ENCODE data around the gene RFX5.
A peak's percentile ranks its signal among the peaks of the same experiment; 100 is the strongest.
"Not testable (repeated sequence)": the region's sequence is repeated elsewhere in the genome, so short reads cannot be mapped to it uniquely, and the experiment has no call there.

The RFX5 gene

DNA sequence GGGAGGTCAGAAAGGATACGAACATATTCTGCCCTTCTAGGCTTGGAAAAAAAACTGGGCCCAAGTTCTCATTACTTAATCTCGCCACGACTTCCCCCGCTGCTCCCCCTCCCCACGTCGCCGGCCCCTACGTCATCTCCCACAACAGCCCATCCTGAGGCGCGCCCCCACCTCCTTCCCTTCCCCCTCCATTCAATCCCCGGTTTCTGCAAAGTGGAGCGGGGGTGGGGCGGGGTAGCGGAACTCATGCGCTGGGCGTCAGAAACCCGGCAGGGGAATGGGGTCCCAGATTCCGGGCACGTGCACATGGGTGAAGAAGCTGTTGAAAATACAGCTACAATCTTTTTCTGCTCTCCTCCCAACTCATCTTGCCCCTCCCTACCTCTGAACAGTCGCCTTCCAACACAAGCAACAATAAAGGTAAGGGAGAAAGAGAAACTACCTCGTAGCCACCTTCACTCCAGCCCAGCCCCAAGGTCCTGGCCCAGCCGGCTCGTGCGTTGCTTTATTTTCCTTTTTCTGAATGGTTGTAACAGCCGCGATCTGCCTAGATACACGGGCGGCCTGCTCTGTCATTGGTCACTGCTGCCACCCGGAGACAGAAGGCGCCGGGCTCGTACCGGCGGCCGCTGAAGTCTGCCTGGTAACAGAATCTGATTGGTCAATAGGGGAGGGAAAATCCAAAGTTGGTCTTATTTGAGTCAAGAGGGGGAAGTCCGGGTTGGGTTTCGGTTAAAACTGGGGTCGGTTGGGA is at the start of gene RFX5:
RFX5 (minus strand) TSS at position 484 of the 754 bp plus-strand sequence. CDS start 932 bp downstream, outside the sequence.
- DNase-seq = peak; percentile 99

DNA sequence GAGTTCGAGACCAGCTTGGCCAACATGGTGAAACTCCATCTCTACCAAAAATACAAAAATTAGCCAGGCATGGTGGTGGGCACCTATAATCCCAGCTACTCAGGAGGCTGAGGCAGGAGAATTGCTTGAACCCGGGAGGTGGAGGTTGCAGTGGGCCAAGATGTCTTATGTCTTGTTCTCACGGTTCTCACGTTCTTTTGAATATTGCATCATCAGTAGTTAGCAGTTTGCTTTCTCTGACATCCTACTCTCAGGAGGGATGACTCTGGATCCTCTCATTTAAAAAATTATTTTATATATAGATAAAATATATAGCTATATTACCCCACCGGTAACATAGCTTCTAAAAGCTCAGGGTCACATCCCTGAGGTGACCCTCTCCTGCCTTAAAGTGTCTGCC is 49.2 kb upstream of the RFX5 start:
- DNase-seq = not testable (repeated sequence)

DNA sequence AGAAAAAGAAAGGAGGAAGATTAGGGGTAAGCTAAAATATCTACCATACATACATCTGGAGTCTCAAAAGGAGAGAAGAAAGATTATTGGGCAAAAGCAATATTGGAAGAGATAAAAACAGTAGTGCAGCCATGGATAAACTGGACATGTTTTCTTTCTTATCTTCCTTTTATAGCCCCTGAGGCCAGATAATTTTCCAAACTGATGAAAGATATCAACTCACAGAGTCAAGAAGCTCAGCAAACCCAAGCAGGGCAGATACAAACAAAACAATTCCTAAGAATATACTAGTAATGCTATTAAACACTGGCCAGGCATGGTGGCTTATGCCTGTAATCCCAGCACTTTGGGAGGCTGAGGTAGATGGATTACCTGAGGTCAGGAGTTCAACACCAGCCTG is 46.5 kb upstream of the RFX5 start:
- DNase-seq = no peak

DNA sequence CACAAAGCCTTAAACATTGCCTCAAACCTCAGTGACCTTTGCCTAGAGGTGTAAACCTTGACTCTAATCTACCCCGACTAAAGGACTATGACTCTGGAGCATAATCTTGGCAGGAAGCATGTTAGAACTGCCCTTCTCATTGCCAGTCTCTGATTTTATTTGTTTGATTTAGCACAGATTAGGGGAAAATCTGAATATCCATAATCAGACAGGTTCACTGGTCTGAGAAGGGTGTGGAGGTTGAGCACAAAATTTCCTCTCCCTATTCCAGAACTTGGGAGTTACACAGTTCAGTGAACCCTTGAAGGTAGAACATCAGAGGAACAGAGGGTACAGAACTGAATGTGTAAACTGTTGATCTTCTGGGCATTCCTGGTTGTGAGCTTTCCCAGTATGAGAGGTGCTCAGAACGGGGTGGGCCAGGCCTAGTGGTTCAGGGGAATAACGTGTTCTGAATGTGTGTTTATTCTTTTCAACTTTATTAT is 44.1 kb upstream of the RFX5 start:
- DNase-seq = no peak

GRCh38 chr1:151390221-151391078 is 43.4 kb upstream of the RFX5 start:
- DNase-seq = not testable (repeated sequence)

DNA sequence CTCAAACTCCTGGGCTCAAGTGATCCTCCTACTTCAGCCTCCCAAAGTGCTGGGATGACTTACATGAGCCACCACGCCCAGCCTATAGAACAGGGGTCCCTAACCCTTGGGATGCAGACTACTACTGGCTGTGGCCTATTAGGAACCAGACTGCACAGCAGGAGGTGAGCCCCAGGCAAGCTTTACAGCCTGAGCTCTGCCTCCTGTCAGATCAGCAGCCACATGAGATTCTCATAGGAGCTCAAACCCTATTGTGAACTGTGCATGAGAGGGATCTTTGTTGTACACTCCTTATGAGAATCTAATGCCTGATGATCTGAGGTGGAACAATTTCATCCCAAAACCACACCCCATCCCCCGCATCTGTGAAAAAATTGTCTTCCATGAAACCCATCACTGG is 39.0 kb upstream of the RFX5 start:
- no peak for DNase-seq

DNA sequence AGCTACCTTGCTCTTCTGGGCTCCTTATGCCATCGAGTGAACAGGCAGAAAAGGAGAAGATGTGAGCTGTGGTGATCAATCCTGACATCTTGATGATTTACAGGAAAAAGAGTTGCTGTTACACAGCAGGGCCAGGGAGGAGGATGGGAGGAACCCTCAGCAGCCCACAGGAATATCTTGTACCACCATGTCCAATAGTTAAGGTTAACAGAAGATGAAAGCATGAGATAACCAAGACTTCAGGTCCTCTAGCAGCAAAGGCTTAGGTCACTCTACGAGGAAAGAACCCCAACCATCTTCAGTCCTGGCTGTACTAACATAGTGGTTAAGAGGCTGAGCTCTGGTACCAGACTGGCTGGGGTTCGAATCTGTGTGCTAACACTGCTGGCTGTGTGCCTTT is 37.5 kb upstream of the RFX5 start:
- no peak for DNase-seq

- DNase-seq = no peak
Observed at GRCh38 chr1:151377150-151377884, 30.3 kb upstream of the RFX5 start.

- no peak for DNase-seq
Observed at GRCh38 chr1:151373196-151373595, 26.1 kb upstream of the RFX5 start.

- DNase-seq = peak; percentile 76
Observed at GRCh38 chr1:151372058-151372934, 25.2 kb upstream of the RFX5 start, which contains the start of gene SELENBP1. TSS of gene SELENBP1 (minus strand) at chr1:151372705. CDS start at chr1:151372641, 64 bp downstream.

GRCh38 chr1:151371370-151372057 is 24.5 kb upstream of the RFX5 start:
- peak; percentile 44 for DNase-seq

DNA sequence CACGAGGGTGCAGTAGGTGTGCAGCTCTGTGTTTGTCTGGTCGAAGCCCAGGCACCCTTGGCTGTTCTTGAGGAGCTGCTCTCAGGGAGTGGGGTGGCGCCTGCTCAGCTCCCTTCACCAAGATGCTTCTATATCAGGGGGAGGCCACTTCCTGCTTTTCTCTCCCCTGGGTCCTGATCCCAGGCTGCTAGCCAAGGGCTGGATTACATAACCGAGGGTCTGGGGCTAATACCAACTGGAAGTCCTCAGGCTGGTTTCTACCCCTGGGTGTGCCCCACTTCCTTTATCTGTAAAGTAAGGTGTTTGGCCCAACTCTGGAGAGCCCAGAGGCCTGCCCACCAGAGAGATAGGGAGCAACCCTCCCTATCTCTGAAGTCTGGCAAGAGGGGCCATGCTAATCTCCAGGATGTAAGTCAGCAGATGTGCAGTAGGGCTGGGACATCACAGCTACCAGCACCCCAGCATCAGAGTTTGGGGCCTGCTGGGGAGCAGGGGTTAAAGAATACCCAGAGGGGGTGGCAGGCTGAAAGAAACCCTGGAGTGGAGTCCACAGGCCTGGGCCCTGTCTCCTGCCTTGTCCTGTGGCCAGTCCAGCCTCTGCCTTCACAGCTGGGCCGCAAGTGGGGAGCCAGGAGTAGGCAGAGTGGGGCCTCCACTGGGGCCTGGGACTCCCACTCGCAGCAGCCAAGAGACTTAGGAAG is 23.3 kb upstream of the RFX5 start:
- no peak for DNase-seq

DNA sequence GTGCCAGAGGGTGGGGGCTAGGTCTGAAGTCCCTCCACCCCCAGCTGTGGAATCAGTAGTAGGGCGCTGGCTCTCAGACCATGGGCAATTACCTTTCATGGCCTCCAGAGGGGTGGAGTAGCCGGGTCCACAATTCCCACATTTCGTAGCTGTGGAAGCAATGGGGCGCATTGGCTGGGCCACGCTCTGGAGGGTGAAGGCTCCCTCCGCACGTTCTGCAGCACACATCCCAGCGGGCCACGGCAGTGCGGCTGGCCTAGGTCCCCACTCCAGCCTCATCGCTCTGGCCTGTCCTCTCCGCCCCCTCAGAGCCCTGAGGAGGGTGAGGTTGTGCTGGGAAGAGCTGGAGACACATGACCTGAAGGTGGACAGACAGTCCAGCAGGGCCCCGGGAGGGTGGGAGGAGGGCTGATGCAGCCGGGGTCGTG is 22.6 kb upstream of the RFX5 start:
- DNase-seq = no peak

- DNase-seq = no peak
Observed at GRCh38 chr1:151369302-151369610, 22.2 kb upstream of the RFX5 start.

- DNase-seq = no peak
Observed at GRCh38 chr1:151368393-151369301, 21.6 kb upstream of the RFX5 start.

- no peak for DNase-seq
Observed at GRCh38 chr1:151367658-151368392, 20.8 kb upstream of the RFX5 start.

GRCh38 chr1:151364996-151365395 is 17.9 kb upstream of the RFX5 start:
- no peak for DNase-seq

- no peak for DNase-seq
Observed at GRCh38 chr1:151362308-151363155, 15.5 kb upstream of the RFX5 start.
